HG03060 (cell line): ENCODE results near the gene CYB561D1.

Experiments used
- ATAC-seq: cut with Tn5 transposase; IDR thresholded peaks from one replicate; pipeline ENCODE4 v1.9.1; 2021; ENCODE audit warnings: low read depth, moderate number of reproducible peaks; ENCODE audit not compliant: unreplicated experiment

CYB561D1 gene

DNA sequence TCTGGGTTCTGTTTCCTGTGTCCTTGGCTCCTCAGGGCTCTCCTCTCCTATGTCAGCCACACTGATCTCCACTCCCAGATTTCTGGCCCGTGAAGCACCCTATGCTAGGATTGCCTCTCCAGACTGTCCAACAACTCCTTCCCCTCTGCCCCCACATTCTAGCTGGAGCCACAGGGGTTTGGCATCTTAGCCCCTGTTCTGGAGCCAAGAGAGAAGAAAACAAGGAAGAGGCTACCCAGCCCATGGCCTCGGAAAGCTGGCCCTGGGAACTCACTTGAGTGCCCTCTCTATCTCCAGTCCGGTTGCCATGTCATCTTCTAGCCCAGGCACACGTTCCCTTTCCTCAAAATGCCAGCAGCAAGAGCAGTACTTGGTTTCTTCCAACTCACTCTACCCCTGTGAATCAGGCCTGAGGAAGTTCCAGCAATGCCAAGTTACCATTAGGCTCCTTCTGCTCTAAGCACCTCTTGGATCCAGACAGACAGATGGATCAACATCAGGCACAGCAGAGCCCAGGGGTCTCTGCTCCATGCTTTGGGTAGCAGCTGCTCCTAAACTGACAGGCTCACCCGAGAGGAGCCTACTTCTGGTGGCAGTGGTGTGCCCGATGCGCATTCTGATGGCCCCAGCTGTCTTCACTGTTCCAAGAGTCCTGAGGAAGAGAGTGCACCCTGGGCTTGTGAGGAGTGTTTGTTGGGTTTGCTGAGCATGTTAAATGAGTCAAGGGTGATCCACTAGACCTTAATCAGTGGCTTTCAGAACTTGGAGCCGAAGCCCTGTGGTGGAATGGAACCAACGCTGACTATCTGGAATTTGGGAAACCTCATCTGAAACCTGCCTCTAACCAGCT, 34.2 kb downstream of the CYB561D1 start:
- ATAC-seq: no peak

DNA sequence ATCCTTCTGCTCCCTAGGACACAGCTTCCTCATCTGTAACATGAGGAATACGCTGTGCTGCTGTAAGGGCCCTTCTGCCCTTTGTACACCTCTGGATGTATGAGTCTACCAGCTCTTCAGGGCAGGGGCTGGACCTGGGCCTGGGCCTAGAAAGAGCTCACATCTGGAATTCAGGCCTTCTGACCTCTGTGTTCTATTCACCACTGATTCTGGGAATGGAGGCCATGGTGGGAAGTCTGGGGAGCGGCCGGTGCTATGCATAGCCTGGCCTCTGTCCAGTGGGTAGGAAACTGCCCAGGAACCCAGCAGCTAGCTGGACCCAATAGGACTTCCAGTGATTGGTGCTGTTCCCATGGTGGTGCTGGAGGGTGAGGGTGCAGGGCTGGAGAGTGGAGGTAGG, 34.8 kb downstream of the CYB561D1 start:
- ATAC-seq: no peak

DNA sequence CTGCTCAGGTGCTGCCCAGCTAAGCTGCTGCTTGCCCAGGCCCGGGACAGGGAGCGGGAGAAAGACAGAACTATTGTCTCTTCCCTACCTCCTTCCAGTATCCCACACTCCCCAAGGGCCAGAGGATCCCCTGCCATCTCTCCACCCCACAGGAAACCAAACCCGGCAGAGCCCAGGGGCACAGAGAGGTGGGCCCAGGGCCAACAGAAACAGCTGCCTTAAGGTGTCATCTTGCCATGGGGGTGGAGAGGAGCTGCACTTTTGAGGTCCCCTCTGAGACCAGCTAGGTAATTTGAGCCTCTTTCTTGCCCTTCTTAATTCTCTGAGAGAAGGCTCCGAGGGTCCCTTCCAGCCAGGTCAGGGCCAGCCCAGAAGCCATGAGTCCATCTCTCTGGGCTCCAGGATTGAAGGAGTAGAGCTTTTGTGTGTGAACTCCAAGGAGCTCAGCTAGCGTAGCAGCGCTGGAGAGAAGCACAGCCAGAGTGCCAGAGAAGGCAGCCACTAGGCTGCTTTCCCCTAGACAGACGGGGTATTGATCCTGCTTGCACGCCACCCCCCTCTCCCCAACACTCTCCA, 36.1 kb downstream of the CYB561D1 start:
- no peak for ATAC-seq

DNA sequence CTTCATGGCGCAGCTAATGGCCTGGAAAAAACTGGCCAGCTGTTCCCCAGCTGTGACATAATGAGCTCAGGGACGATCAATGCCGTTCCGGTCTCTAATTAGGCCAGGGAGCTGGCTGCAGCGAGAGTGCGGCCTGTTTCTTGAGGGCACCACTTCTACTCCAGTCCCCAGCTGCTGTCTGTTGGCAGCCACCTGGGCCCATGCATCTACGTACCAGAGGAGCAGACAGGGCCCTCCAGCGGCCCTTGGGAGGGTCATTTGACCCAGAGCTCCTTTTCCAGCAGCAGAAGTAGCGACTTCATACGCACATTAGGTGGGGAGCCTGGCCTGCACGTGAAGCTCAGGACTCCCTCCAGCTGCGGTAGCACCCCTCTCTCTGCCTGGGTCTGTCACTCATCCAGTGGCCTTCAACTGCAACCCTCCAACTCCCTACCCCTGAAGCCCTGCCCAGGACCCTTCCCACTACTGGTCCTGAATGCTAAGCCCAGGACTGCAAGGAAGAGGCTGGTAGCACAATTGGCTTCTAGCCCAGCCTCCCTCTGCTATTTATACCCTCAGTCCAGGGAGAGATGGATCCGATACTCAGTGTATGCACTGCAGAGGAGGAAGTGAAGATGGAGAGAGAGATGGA, 36.7 kb downstream of the CYB561D1 start:
- no peak for ATAC-seq

DNA sequence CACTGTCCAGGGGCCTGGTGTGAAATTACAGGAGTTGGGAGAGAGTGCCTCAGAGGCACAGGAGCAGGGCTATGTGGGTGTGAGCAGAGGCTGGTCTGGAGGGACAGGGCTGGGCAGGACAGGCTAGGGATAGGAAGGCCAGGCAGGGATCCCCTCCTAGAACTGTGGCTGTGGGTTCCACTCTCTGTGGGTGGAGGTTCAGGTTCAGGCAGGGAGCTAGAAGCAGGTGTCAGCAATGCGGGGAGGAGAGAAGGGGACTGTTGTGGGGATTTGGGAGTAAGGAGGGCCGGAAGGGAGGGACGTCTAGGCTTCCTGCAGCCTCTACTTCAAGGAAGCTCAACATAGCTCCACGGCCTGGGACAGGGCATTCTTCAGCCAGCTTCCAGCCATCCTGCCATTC, 37.5 kb downstream of the CYB561D1 start:
- no peak for ATAC-seq

DNA sequence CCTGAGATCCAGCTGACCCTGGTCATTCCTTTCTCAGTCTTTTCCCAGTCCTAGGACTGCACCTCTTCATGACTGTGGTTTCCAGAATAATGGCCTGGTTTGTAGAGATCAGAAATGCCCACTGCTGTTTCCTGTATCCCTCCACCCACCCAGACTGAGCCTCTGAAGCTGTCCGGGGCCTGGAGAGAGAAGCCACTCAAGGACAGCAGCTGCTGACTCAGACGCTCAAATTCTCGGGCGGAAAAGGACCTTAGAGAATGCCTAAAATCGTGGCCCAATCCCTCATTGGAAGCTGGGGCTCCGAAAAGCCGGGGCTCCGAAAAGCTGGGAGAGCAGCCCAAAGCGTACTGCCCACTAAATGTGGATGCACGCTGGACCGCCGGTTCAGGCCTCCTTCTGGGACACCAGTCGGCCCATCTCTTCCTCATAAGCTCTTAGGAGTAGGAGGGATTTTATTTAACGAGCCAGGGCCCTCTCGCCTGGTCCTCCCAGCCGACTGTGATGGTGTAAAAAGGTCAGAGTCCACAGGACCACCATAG, 38.0 kb downstream of the CYB561D1 start:
- ATAC-seq: no peak

DNA sequence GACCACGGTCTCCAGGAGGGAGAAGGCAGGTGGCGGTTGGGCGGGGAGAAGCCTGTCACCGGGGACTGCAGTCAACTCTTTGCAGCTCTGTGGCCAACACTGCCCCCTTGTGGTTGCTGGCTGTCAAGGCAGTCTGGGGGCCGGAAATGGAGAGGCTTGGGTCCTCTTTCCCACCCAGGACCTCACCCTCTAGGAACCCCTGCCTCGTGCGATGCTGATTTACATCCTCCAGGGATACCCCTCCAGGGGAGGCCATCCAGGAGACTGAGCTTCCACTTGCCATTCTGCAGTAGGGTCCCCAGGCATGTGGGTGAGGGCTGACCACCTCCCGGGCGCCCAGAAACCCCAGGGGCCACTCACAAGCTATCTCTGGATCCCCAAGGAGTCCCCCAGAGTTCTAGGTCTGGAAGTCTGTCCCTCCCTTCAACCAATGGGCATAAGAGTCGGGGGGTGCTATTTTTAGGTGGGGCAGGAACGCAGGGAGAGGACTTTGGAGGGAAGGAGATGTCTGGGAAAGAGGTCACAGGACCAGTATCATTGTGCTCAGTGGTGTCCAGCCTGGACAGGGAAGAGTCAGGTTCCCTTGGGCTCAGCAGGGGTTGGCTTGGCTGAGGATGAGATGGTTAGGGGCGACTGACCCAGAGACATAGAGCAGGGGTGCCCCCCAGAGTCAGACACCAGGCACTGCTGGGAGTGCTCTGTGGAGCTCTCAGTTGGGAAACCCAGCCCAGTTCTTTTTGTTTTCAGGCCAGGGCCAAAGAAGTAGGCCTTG, 38.7 kb downstream of the CYB561D1 start:
- ATAC-seq: no peak

DNA sequence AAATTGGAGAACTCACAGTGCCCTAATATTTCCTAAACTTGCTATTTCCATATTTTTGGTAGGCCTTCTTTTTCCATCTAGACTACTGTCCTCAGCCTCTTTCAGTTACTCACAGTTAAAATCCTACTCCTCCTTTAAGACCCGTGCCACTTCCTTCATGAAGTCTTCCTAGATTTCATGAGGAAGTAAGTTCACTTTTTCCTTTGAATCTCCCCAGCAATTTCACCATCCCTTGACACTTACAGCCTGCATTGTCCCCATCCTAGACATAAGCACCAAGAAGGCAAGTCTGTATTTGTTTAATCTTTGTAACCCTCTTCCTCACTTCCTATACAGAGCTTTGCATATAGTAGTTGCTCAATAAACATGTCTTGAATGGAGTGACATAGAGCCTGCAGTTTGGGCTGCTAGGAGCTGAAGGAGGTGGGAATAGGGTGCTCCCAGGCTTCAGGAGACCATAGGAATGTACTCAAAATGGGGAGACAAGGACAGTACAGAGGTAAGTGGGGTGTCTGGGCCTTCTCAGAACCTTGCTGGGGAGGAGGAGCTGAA, 40.5 kb downstream of the CYB561D1 start:
- ATAC-seq: no peak

DNA sequence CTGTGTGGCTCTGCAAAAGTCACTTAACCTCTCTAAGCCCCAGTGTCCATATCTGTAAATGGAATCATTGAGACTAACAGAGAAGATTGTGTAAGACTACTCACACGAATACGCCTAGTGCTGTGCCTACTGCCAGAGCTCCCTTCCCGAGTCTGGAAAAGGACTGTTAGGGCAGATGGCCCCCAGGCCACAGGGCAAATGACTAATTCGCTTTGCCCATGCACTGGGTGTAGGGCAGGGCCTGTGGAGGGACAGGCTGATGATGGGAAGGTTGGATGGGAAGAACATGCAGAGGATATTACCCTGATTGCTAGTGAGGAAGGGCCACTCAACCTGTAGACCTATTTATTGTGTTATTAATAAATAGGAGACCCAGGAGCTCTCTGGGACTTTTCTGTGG, 41.6 kb downstream of the CYB561D1 start:
- ATAC-seq: no peak

DNA sequence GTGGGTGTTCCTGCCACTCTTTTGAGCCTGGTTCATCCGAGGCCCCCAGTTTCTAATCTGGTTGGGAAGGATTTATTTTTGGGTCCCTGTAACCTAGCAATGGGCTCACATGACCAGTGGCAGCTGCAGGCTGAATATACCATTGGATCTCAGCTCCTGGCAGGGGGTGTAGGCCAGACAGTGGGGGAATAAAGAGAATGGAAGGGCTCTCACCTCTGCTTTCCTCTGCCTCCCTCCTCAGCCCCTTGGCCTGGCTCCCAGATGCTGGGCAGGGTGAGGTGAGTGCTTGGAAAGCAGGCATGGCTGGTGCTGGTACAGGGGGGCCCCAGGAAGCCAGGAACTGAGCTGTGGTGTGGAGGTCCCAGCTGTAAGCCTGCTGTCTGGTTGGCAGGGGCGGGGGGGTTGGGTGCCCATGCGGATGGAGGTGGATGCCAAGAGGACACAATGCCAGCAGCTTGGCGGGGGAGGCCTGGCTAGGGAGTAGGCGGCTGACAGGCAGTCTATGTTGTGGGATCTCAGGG, 42.1 kb downstream of the CYB561D1 start:
- ATAC-seq: no peak

DNA sequence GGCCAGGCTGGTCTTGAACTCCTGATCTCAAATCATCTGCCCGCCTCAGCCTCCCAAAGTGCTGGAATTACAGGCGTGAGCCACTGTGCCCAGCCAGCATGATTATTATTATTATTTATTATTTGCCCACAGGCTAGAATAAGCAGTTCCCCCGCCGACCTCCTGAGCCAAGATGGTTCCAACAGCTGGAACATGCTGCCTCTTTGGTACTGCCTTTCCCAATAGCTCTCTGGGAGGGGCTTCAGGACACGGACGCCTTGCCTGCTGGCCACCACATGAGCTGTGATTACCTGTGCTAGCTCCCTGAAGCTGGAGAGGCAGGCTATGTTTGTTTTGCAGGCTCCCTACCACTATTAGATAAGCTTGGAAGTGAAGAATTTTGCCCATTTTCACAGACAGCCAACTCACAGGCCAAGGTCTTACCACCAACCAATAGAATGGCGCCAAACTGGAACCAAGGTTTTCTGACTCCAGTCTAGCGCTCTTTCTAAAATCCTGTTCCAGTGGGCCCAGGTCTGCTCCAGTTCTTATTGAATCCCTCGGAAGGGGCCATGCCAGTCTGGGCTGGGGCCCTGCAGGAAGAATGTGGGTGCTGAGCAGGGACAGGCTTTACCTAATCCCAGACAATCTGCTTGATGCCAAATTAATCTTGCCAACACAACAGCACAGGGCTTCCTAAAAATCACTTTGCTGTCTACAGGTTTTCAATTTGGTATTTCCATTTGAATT, 43.7 kb downstream of the CYB561D1 start:
- no peak for ATAC-seq

DNA sequence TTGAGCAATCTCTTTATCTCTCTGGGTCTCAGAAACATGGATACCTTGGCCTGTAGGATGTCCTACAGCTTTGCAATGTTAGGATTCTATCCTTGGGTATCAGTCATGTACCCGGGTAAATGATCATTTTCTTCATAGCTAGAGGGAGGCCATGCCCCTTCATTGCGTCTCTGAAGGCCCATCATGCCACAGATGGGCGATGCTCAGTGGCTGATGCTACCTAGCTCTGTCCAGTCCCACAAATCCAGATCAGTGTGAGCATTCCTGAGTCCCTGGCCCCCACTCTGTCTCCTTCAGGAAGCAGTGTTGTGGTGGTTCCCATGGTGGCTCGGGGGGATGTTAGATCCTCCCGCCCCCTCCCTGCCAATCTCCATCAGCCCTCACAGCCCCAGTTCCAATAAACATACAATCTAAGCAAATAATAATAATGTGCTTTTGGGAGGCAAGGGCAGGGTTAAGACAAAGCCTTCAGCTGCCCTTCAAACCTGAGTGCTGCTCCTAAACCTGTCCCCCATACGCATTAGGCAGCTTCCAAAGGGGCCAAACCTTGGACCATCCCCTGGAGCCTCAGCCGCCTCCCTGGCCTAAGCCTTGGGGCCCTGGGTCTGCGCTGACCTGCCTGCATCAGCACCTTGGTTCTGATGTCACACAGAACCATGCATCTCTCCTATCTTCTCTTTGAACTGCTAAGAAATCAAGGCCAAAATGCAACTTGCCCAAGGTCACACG, 45.1 kb downstream of the CYB561D1 start:
- ATAC-seq: no peak

DNA sequence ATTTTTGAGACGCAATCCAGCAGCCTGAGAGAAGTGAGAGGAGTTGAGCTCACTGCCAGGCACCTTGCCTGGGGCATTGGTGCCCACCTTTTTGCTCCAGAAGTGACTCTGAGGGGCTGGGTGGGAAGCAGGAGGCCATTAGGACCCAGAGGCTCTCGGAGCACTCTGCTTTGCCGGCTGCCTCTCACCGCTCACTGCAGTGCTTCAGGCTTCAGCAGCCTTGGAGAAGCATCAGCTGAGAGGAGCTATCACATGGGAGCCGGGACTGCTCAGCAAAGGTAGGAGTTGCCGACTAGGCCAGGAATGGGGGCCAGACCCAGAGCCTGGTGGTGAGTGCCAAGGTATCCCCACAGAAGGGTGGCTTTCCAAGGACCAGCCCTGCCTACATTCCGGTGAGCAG, 45.8 kb downstream of the CYB561D1 start, which contains the start of gene GPR61:
TSS of gene GPR61 (plus strand) at position 197 of the 400 bp plus-strand sequence. CDS start 3,151 bp downstream, outside the sequence.
- ATAC-seq: no peak

DNA sequence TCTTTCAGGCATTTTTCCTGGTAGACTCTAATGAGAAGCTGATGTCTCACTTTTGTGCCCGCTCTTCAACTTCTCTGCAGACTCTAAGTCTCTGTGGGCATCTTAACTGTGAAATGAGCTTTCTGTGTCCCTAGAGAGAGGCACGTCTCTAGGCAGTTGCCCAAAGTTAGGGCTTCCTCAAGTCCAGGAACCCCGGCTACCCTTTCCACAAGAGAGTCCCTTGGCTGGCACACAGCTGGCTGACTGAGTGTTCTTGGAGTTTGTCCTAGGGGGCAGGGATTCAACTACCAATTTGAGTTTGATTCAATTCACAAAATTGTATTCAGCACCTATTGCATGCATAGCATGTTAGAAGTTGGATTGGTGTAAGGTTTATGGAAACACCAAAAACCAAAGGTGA, 47.2 kb downstream of the CYB561D1 start:
- no peak for ATAC-seq

DNA sequence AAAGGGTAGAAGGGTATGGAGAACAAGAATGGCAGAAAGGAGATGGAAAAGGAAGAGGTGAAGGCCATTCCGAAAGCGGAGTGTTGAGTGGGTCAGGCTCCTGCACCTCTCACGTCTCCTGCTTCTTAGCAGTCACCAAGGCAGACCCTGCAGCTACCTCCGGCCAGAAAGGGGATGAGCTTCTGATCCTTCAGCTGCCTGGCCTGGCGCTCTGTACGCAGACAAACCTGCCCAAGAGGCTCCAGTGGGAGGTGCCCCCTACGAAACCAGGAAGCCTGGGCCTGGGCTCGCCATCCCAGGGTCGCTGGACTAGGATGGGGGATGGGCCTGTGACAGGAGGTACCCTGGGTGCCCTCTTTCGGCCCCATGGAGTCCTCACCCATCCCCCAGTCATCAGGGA, 48.8 kb downstream of the CYB561D1 start:
- no peak for ATAC-seq

DNA sequence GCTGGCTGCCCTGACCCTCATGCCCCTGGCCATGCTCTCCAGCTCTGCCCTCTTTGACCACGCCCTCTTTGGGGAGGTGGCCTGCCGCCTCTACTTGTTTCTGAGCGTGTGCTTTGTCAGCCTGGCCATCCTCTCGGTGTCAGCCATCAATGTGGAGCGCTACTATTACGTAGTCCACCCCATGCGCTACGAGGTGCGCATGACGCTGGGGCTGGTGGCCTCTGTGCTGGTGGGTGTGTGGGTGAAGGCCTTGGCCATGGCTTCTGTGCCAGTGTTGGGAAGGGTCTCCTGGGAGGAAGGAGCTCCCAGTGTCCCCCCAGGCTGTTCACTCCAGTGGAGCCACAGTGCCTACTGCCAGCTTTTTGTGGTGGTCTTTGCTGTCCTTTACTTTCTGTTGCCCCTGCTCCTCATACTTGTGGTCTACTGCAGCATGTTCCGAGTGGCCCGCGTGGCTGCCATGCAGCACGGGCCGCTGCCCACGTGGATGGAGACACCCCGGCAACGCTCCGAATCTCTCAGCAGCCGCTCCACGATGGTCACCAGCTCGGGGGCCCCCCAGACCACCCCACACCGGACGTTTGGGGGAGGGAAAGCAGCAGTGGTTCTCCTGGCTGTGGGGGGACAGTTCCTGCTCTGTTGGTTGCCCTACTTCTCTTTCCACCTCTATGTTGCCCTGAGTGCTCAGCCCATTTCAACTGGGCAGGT, 49.5 kb downstream of the CYB561D1 start:
- no peak for ATAC-seq

DNA sequence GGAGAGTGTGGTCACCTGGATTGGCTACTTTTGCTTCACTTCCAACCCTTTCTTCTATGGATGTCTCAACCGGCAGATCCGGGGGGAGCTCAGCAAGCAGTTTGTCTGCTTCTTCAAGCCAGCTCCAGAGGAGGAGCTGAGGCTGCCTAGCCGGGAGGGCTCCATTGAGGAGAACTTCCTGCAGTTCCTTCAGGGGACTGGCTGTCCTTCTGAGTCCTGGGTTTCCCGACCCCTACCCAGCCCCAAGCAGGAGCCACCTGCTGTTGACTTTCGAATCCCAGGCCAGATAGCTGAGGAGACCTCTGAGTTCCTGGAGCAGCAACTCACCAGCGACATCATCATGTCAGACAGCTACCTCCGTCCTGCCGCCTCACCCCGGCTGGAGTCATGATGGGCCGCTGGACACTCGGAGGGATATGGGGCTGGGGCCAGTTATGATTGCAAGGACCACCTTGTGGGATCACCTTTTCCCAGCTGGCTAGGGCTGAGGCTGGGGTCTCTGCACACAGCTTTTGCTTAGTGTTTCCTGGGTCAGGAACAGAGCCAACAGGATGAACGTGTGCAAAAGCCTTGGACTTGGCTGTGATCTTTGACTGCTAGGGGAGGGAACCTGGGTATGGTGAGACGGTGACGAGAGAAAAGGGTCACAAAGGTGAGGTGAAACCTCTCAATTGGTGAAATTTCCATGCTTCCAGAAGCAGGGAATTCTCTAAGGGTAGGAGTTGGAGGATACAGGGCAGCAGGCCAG, 50.3 kb downstream of the CYB561D1 start:
- ATAC-seq: no peak
